Endothelial cell of umbilical vein (primary cell): ENCODE measurements around the gene SLC44A1. TPM values are rescaled to one million over a fixed set of nuclear protein-coding genes. Genes with fewer than 3 reads are reported as not detected.

Experiments used
- BruUV-seq: library from RNA; stranded (reverse); fragments of 400-500 nt; replicated peaks from 2 replicates; lab custom pipeline; 2021; lab: Mats Ljungman, UMichigan
- CTCF ChIA-PET: fragments of 300-600, 350-600 bp; sonication (Branson Sonifier 250); formaldehyde crosslinking; loops from one replicate; lab custom pipeline; 2021; ENCODE audit warnings: antibody characterized with exemption, inconsistent platforms; lab: Charles Lee
- POLR2A ChIA-PET: fragments of 300-600, 350-600 bp; sonication (Branson Sonifier 250); formaldehyde crosslinking; loops from one replicate; lab custom pipeline; 2021; ENCODE audit warnings: antibody characterized with exemption, inconsistent platforms; lab: Charles Lee
- DNase-seq: peaks from one replicate; pipeline ENCODE4 v3.0.0-alpha.2; 2011; ENCODE audit warnings: low read depth, low spot score
- FAIRE-seq: peaks from 2 replicates; lab custom pipeline; 2011; peaks lifted over from hg19 to GRCh38; lab: Jason Lieb, UNC
- H2AFZ ChIP-seq: 2 replicates; pipeline ENCODE4 v1.6.0; 2012; ENCODE audit warnings: low read depth, low read length, control low read depth, inconsistent platforms
- H3K27ac ChIP-seq: 2 replicates; pipeline ENCODE4 v1.5.1; 2011; ENCODE audit warnings: low read depth, mild to moderate bottlenecking, control low read depth, low read length, moderate library complexity; ENCODE audit not compliant: insufficient read depth
- H3K27me3 ChIP-seq, 2 experiments: 2 replicates each; pipeline versions ENCODE4 v1.6.0 to v1.6.1; 2011; ENCODE audit warnings: low read length in 2 of 2, mixed read lengths in 1 of 2; ENCODE audit not compliant: control insufficient read depth in 2 of 2, insufficient read depth in 2 of 2
- H3K36me3 ChIP-seq, 2 experiments: 2 replicates in 1 of 2; 3 replicates in 1 of 2; pipeline ENCODE4 v1.5.1; 2011; ENCODE audit warnings: low read length in 2 of 2, mild to moderate bottlenecking in 1 of 2, moderate library complexity in 1 of 2; ENCODE audit not compliant: control insufficient read depth in 2 of 2, insufficient read depth in 2 of 2; ENCODE audit errors: extremely low read depth in 1 of 2
- H3K4me1 ChIP-seq: 3 replicates; pipeline ENCODE4 v1.5.1; 2011; ENCODE audit warnings: mild to moderate bottlenecking, low read length; ENCODE audit not compliant: control insufficient read depth, insufficient read depth; ENCODE audit errors: extremely low read depth
- H3K4me2 ChIP-seq: 2 replicates; pipeline ENCODE4 v1.6.1; 2011; ENCODE audit warnings: low read length, control low read depth, mixed read lengths; ENCODE audit not compliant: insufficient read depth
- H3K4me3 ChIP-seq, 3 experiments: fragments of 200-600 bp in 1 of 3; sonication (generic), shearing (Covaris generic) in 1 of 3; replicated peaks in 1 of 3; 2 replicates each; pipeline ENCODE4 v1.5.1; 2011 to 2016; ENCODE audit warnings: control low read depth in 3 of 3, low read length in 3 of 3, mild to moderate bottlenecking in 2 of 3, inconsistent platforms in 1 of 3, low read depth in 1 of 3, moderate library complexity in 1 of 3; ENCODE audit not compliant: insufficient read depth in 1 of 3
- H3K79me2 ChIP-seq: 2 replicates; pipeline ENCODE4 v1.6.0; 2012; ENCODE audit warnings: low read length, inconsistent platforms; ENCODE audit not compliant: control insufficient read depth, insufficient read depth
- H3K9ac ChIP-seq: replicated peaks from 2 replicates; pipeline ENCODE3; 2011; ENCODE audit warnings: low read length, control low read depth; ENCODE audit not compliant: insufficient read depth; ENCODE audit errors: extremely low read depth
- H3K9me1 ChIP-seq: replicated peaks from 3 replicates; pipeline ENCODE4 v1.6.0; 2011; ENCODE audit warnings: mild to moderate bottlenecking, low read length; ENCODE audit not compliant: control insufficient read depth, insufficient read depth; ENCODE audit errors: extremely low read depth
- H3K9me3 ChIP-seq: replicated peaks from 2 replicates; pipeline ENCODE4 v1.5.1; 2012; ENCODE audit warnings: low read length, inconsistent platforms; ENCODE audit not compliant: control insufficient read depth, insufficient read depth
- H4K20me1 ChIP-seq: replicated peaks from 2 replicates; pipeline ENCODE3; 2011; ENCODE audit warnings: mild to moderate bottlenecking, low read length; ENCODE audit not compliant: control insufficient read depth, insufficient read depth; ENCODE audit errors: extremely low read depth
- EZH2 ChIP-seq: IDR thresholded peaks from 2 replicates; pipeline ENCODE4 v1.6.1; 2012; ENCODE audit warnings: borderline replicate concordance, low read depth, mild to moderate bottlenecking, moderate library complexity, low read length, inconsistent platforms; ENCODE audit not compliant: severe bottlenecking
- FOS ChIP-seq: IDR thresholded peaks from 2 replicates; pipeline ENCODE4 v1.6.1; 2011; ENCODE audit warnings: mild to moderate bottlenecking, low read length, moderate library complexity, borderline replicate concordance; ENCODE audit not compliant: insufficient read depth
- GATA2 ChIP-seq: IDR thresholded peaks from 2 replicates; pipeline ENCODE4 v1.7.0; 2011; ENCODE audit warnings: low read depth, mild to moderate bottlenecking, moderate library complexity, mixed read lengths, low read length; ENCODE audit not compliant: insufficient read length, insufficient read depth
- JUN ChIP-seq: IDR thresholded peaks from 2 replicates; pipeline ENCODE4 v1.6.1; 2011; ENCODE audit warnings: borderline replicate concordance, low read depth; ENCODE audit not compliant: insufficient read length, insufficient read depth
- MYC ChIP-seq: IDR thresholded peaks from one replicate; pipeline ENCODE4 v1.6.1; 2011; ENCODE audit warnings: mild to moderate bottlenecking, low read depth, low read length
- POLR2A ChIP-seq: IDR thresholded peaks from 2 replicates; pipeline ENCODE4 v1.6.1; 2012; ENCODE audit warnings: low read depth, mild to moderate bottlenecking, control low read depth, low read length
- POLR2AphosphoS5 ChIP-seq: IDR thresholded peaks from 2 replicates; pipeline ENCODE4 v1.6.1; 2012; ENCODE audit warnings: low read depth, mild to moderate bottlenecking, control low read depth, low read length, moderate library complexity; ENCODE audit not compliant: insufficient read depth
- dilution Hi-C: fragments of 300-500 bp; cut with MboI; formaldehyde crosslinking; loops from one replicate; pipeline ENCODE4 v1.15.0; 2019; ENCODE audit warnings: low sequenced_read_pairs; ENCODE audit not compliant: extremely low pct_ligation_motif_present
- intact Hi-C: fragments of 100-400 bp; cut with micrococcal nuclease; formaldehyde crosslinking; loops from one replicate; pipeline ENCODE4 v1.10.0; 2022
- polyA plus RNA-seq, 4 experiments: library from polyadenylated mRNA; depleted of rRNA in 3 of 4; stranded (reverse) in 3 of 4; unstranded in 1 of 4; fragments of >200 nt; gene quantifications; 2 replicates each; pipeline versions ENCODE4 v1.2.1 to v1.2.3, GENCODE V29; 2011 to 2012; ENCODE audit warnings: missing spikeins in 1 of 4
- total RNA-seq: library from RNA; stranded (reverse); gene quantifications from 2 replicates; pipeline ENCODE4 v1.2.3, GENCODE V29; 2021
- TF ChIP-seq, protein P1 (sequence below): IDR thresholded peaks from 2 replicates; pipeline ENCODE4 v1.6.1; 2011; ENCODE audit not compliant: insufficient read depth, insufficient read length
- TF ChIP-seq, protein P2 (sequence below), 2 donors: IDR thresholded peaks; 1 replicate in 1 of 2; 2 replicates in 1 of 2; pipeline ENCODE4 v1.5.1; 2011; ENCODE audit warnings: low read length in 2 of 2, mild to moderate bottlenecking in 2 of 2, moderate library complexity in 2 of 2, control low read depth in 1 of 2, inconsistent platforms in 1 of 2, low read depth in 1 of 2; ENCODE audit not compliant: insufficient read depth in 1 of 2; ENCODE audit errors: extremely low read depth in 1 of 2

SLC44A1 gene
- total and polyA plus RNA-seq, 2 donors (not counting 3 experiments of a cell fraction or from before 2014, with no cell fraction given) = 16.1 to 37.7 TPM

DNA sequence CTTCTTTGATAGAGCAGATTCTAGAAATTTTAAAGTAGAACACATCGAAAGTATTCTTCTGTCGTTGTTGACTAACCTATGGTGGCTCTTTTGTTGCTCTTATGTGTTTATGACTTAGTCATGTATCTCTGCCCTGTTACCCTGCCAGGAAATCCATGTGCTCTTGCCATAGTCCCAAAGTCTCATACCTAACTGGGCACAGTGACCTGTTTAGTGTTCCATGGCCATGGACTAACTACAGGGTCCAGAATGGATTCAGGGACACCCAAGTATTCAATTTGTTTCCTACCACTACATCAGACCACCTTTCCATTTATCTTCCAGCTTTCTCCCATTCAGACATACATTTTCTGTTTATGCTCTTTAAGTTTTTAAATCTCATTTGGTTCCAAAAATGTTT lies 18.0 kb downstream of the SLC44A1 start:
- peaks cover 2% of the 10 kb centered on the region for H4K20me1 ChIP-seq
- intact Hi-C loops (no loop called here), dilution Hi-C loops (no loop called here)
- CTCF ChIA-PET = interaction anchor here (0.8 kb wide), 1 partner anchor 16 kb away, joined by 3 read pairs; no protein-coding TSS in a partner anchor
- POLR2A ChIA-PET = no interaction called here
- H3K4me3 ChIP-seq = no peak overlapping the region
- H3K79me2 ChIP-seq = peaks cover 4% of the 10 kb centered on the region
- no peak for TF ChIP-seq EZH2
- no peak for TF ChIP-seq MYC
- TF ChIP-seq, protein P1, sequence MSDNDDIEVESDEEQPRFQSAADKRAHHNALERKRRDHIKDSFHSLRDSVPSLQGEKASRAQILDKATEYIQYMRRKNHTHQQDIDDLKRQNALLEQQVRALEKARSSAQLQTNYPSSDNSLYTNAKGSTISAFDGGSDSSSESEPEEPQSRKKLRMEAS = no peak
- TF ChIP-seq POLR2A = no peak
- no peak for TF ChIP-seq POLR2AphosphoS5
- H3K4me2 ChIP-seq = no peak overlapping the region
- no peak overlapping the region for H3K27ac ChIP-seq
- no peak for FAIRE-seq
- H3K9me1 ChIP-seq = no peaks in the 10 kb centered on the region
- no peak for DNase-seq
- no TSS peak for BruUV-seq
- H3K9me3 ChIP-seq = no peaks in the 10 kb centered on the region
- no peak overlapping the region for H3K9ac ChIP-seq
- H2AFZ ChIP-seq = no peak overlapping the region
- no peaks in the 10 kb centered on the region for H3K36me3 ChIP-seq
- H3K27me3 ChIP-seq = no peaks in the 10 kb centered on the region
- peaks cover 10% of the 10 kb centered on the region for H3K4me1 ChIP-seq

DNA sequence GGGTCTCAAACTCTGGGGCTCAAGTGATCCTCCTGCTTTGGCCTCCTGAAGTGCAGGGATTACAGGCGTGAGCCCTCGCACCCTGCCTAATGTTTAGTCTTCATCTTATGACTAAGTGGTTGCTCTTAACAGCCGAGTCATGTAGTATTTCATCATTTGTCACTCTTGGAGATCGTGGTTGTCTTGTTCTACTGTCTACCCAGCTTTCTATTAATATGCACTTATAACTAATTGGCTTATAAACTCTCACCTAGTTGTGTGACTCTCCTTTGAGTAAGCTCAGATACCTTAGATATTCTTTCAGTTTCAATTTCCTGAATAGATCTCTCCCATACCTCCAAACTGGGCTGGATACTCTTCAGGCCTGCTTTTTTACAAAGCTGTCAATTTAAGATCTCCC lies 19.9 kb downstream of the SLC44A1 start:
- no peak overlapping the region for H2AFZ ChIP-seq

More for the DNA sequence above, 19.9 kb downstream of the SLC44A1 start:
- no peaks in the 10 kb centered on the region for H3K27me3 ChIP-seq
- H3K4me1 ChIP-seq = no peaks in the 10 kb centered on the region
- FAIRE-seq (no peak), DNase-seq (no peak)
- no peak overlapping the region for H3K4me3 ChIP-seq
- no peaks in the 10 kb centered on the region for H3K9me3 ChIP-seq
- POLR2A ChIA-PET = no interaction called here
- CTCF ChIA-PET = interaction anchor here (1.2 to 1.3 kb wide), 2 partner anchors 10 to 11 kb away, joined by 3 to 5 read pairs; no protein-coding TSS in a partner anchor
- H3K9me1 ChIP-seq = no peaks in the 10 kb centered on the region
- no peak overlapping the region for H3K9ac ChIP-seq
- peaks cover 2% of the 10 kb centered on the region for H4K20me1 ChIP-seq
- intact Hi-C loops (no loop called here), dilution Hi-C loops (no loop called here)
- TF ChIP-seq EZH2 (no peak), POLR2A (no peak), GATA2 (no peak), MYC (no peak), FOS (no peak), JUN (no peak), POLR2AphosphoS5 (no peak)
- TF ChIP-seq, protein P2, sequence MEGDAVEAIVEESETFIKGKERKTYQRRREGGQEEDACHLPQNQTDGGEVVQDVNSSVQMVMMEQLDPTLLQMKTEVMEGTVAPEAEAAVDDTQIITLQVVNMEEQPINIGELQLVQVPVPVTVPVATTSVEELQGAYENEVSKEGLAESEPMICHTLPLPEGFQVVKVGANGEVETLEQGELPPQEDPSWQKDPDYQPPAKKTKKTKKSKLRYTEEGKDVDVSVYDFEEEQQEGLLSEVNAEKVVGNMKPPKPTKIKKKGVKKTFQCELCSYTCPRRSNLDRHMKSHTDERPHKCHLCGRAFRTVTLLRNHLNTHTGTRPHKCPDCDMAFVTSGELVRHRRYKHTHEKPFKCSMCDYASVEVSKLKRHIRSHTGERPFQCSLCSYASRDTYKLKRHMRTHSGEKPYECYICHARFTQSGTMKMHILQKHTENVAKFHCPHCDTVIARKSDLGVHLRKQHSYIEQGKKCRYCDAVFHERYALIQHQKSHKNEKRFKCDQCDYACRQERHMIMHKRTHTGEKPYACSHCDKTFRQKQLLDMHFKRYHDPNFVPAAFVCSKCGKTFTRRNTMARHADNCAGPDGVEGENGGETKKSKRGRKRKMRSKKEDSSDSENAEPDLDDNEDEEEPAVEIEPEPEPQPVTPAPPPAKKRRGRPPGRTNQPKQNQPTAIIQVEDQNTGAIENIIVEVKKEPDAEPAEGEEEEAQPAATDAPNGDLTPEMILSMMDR (IDR thresholded peaks at IDR 0.05; ENCODE audit: extremely low read depth in 1 of 2, insufficient read depth in 1 of 2, low read depth in 1 of 2, low read length in 2 of 2) = no peak
- TF ChIP-seq, protein P1 = no peak
- BruUV-seq = no TSS peak
- no peak overlapping the region for H3K27ac ChIP-seq
- no peaks in the 10 kb centered on the region for H3K36me3 ChIP-seq
- no peak overlapping the region for H3K4me2 ChIP-seq
- H3K79me2 ChIP-seq = peaks cover 4% of the 10 kb centered on the region
